HG03439 (cell line): ENCODE results near the gene RTKN.

Experiments used
- ATAC-seq: cut with Tn5 transposase; IDR thresholded peaks from one replicate; pipeline ENCODE4 v1.9.1; 2021; ENCODE audit warnings: mild to moderate bottlenecking, moderate library complexity; ENCODE audit not compliant: unreplicated experiment

RTKN gene

GRCh38 chr2:74384051-74384450 is 57.7 kb downstream of the RTKN start:
- no peak for ATAC-seq

- ATAC-seq, result no peak
These were observed 58.5 kb downstream of the RTKN start for GRCh38 chr2:74383254-74383653.

GRCh38 chr2:74381751-74382150 is 60.0 kb downstream of the RTKN start:
- ATAC-seq, result no peak

- ATAC-seq, result no peak
These were observed 61.6 kb downstream of the RTKN start, which contains the start of gene DCTN1 for GRCh38 chr2:74379851-74380789. DCTN1 (minus strand) TSS chr2:74380311; CDS start chr2:74380037, 274 bp downstream.

GRCh38 chr2:74378007-74378406 is 63.7 kb downstream of the RTKN start:
- no peak for ATAC-seq

GRCh38 chr2:74375838-74376237 is 65.9 kb downstream of the RTKN start:
- ATAC-seq, result no peak
